HepG2 (cell line): ENCODE data around the gene E2F3. TPM values are rescaled to one million over a fixed set of nuclear protein-coding genes. Genes with fewer than 3 reads are reported as not detected.
A peak's percentile ranks its signal among the peaks of the same experiment; 100 is the strongest.

Source experiments
- AFF4 ChIP-seq: sonication (generic); formaldehyde crosslinking; IDR thresholded peaks from 2 replicates; pipeline ENCODE4 v1.4.0; 2020; ENCODE audit warnings: missing genetic modification reagents
- FOXA3 ChIP-seq: IDR thresholded peaks from 2 replicates; pipeline ENCODE4 v1.6.1; 2016; ENCODE audit warnings: missing genetic modification reagents, missing compliant biosample characterization
- HDAC1 ChIP-seq: sonication (generic); formaldehyde crosslinking; IDR thresholded peaks from 2 replicates; pipeline ENCODE4 v1.5.1; 2020; ENCODE audit warnings: mild to moderate bottlenecking, missing genetic modification reagents
- MEIS2 ChIP-seq: sonication (generic); formaldehyde crosslinking; IDR thresholded peaks from 2 replicates; pipeline ENCODE4 v1.9.0; 2021; ENCODE audit warnings: mild to moderate bottlenecking, missing genetic modification reagents
- NFYC ChIP-seq: IDR thresholded peaks from 2 replicates; pipeline ENCODE4 v1.6.1; 2016; ENCODE audit warnings: missing genetic modification reagents, missing compliant biosample characterization
- SAFB2 ChIP-seq: sonication (generic); formaldehyde crosslinking; IDR thresholded peaks from 2 replicates; pipeline ENCODE4 v1.5.1; 2020; ENCODE audit warnings: missing genetic modification reagents, low read depth, mild to moderate bottlenecking, borderline replicate concordance
- SETDB1 ChIP-seq: sonication (generic); formaldehyde crosslinking; IDR thresholded peaks from 2 replicates; pipeline ENCODE4 v1.5.1; 2020; ENCODE audit warnings: missing genetic modification reagents, mild to moderate bottlenecking, borderline replicate concordance
- SP2 ChIP-seq: sonication (generic); formaldehyde crosslinking; IDR thresholded peaks from 2 replicates; pipeline ENCODE4 v1.5.1; 2020; ENCODE audit warnings: mild to moderate bottlenecking, missing genetic modification reagents
- ZBTB20 ChIP-seq: sonication (generic); formaldehyde crosslinking; IDR thresholded peaks from 2 replicates; pipeline ENCODE4 v1.8.1; 2023; ENCODE audit warnings: missing genetic modification reagents, low read depth, mild to moderate bottlenecking, borderline replicate concordance
- ZIK1 ChIP-seq: sonication (generic); formaldehyde crosslinking; IDR thresholded peaks from 2 replicates; pipeline ENCODE4 v1.5.0; 2020; ENCODE audit warnings: mild to moderate bottlenecking, low read depth, missing genetic modification reagents, borderline replicate concordance
- ZNF18 ChIP-seq: sonication (generic); formaldehyde crosslinking; IDR thresholded peaks from 2 replicates; pipeline ENCODE4 v1.8.0; 2022; ENCODE audit warnings: mild to moderate bottlenecking, missing genetic modification reagents; ENCODE audit not compliant: insufficient replicate concordance
- ZNF292 ChIP-seq: sonication (generic); formaldehyde crosslinking; IDR thresholded peaks from 2 replicates; pipeline ENCODE4 v1.8.1; 2022; ENCODE audit warnings: mild to moderate bottlenecking, low read depth, missing genetic modification reagents, borderline replicate concordance
- ZNF33B ChIP-seq: sonication (generic); formaldehyde crosslinking; IDR thresholded peaks from 2 replicates; pipeline ENCODE4 v1.5.1; 2020; ENCODE audit warnings: mild to moderate bottlenecking, missing genetic modification reagents
- ZNF432 ChIP-seq: sonication (generic); formaldehyde crosslinking; IDR thresholded peaks from 2 replicates; pipeline ENCODE4 v1.5.0; 2020; ENCODE audit warnings: missing genetic modification reagents, mild to moderate bottlenecking, borderline replicate concordance
- ZNF678 ChIP-seq: sonication (generic); formaldehyde crosslinking; IDR thresholded peaks from 2 replicates; pipeline ENCODE4 v1.4.0; 2020; ENCODE audit warnings: mild to moderate bottlenecking, missing genetic modification reagents
- ZNF710 ChIP-seq: sonication (generic); formaldehyde crosslinking; IDR thresholded peaks from 2 replicates; pipeline ENCODE4 v1.5.0; 2020; ENCODE audit warnings: mild to moderate bottlenecking, missing genetic modification reagents, borderline replicate concordance
- polyA plus RNA-seq, 8 experiments: library from polyadenylated mRNA; depleted of rRNA in 3 of 8; stranded (reverse) in 7 of 8; unstranded in 1 of 8; fragments of >200 nt; fragmentation: Illumina TruSeq in 4 of 8; extraction: Trizol in 4 of 8; gene quantifications; 2 replicates each; pipeline versions ENCODE4 v1.2.1 to v1.2.3, GENCODE V29; 2011 to 2016; ENCODE audit warnings: low read depth in 4 of 8, missing spikeins in 1 of 8, mixed read lengths in 1 of 8; ENCODE audit not compliant: insufficient read depth in 1 of 8
- total RNA-seq, 5 experiments: library from RNA; depleted of rRNA; stranded (reverse); fragments of >200 nt; fragmentation: Illumina TruSeq; extraction: Trizol; gene quantifications; 2 replicates each; pipeline ENCODE4 v1.2.3, GENCODE V29; 2016; ENCODE audit warnings: low read depth in 1 of 5
- TF ChIP-seq, protein P1 (sequence below): sonication (generic); formaldehyde crosslinking; IDR thresholded peaks from 2 replicates; pipeline ENCODE4 v1.5.0; 2020; ENCODE audit warnings: missing genetic modification reagents
- TF ChIP-seq, protein P2 (sequence below): IDR thresholded peaks from 2 replicates; pipeline ENCODE4 v1.6.1; 2016; ENCODE audit warnings: low read depth, control low read depth

Gene E2F3
- total and polyA plus RNA-seq, 2 of the 13 experiments (the other 11 are each of a cell fraction or from before 2014, with no cell fraction given): 8.5 to 12.7 TPM

DNA sequence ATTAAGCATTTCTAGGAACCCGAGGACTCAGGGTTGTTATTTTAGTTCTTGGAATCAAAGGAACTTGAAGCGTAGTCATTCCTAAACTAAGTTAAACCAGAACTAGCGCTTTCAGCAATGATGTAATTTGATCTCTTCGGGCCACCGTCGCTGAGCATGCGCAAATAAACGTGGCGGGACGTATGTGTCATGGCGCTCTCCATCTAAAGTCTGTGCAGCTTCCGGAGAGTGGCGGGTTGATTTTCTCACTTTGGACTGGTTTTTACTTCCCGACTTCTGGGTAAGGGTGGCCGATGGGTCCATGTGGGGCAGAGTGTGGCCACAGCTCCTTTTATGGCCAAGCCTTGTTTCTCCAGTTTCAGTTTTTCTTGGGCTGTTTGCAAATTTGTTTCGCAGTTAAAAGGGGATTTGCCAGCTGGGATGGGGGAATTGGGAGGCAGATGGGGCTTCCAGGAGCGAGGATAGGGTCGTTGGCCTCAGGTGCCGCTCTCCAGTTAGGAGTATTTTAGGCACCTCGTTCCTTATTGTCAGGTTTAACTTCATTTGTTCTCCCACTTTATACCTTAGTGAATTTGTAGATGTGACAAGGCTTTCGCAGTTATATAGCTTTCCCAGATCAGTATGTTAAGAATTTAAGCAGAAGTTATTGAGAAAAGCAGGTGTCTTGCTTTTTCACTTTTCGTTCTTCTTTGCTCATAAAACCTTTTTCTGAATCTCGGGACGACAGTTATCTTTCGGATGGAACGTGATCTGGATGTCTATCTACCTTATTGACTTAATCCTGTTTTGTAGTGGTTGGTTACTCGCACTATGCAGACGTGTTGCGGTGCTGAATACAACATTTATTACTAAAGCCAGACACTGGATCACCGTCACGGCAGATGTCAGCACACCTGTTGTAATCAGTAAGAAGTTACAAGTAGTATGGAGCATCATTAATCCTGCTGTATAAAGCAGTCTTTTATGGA is 132.9 kb downstream of the E2F3 start, which contains the start of gene CDKAL1 (continued):
- TF ChIP-seq FOXA3 (CRISPR knock-in tag): peak; percentile 76
- TF ChIP-seq SETDB1 (CRISPR knock-in tag): no peak
- no peak; the same call in 1 of the 2 replicates for TF ChIP-seq ZBTB20 (CRISPR knock-in tag)
- TF ChIP-seq, protein P1, sequence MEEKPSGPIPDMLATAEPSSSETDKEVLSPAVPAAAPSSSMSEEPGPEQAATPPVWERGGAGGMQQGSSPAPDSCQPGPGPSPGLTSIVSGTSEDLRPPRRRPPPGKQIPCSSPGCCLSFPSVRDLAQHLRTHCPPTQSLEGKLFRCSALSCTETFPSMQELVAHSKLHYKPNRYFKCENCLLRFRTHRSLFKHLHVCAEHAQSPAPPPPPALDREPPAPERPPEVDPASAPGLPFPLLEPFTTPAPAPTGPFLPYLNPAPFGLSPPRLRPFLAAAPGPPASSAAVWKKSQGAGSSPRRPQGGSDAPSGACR (CRISPR knock-in tag): no peak
- no peak for TF ChIP-seq ZNF432 (CRISPR knock-in tag)
- TF ChIP-seq ZNF292: no peak
- TF ChIP-seq ZNF18 (CRISPR knock-in tag): no peak
- TF ChIP-seq AFF4 (CRISPR knock-in tag): no peak
- peak; percentile 17; the same call in 1 of the 2 replicates for TF ChIP-seq ZNF710 (CRISPR knock-in tag)
- peak; percentile 87 for TF ChIP-seq HDAC1 (CRISPR knock-in tag)
- peak; percentile 56; the same call in 1 of the 2 replicates for TF ChIP-seq MEIS2 (CRISPR knock-in tag)
- TF ChIP-seq ZIK1 (CRISPR knock-in tag): no peak
- no peak for TF ChIP-seq SP2 (CRISPR knock-in tag)
- no peak; the same call in 1 of the 2 replicates for TF ChIP-seq ZNF33B (CRISPR knock-in tag)
- no peak for TF ChIP-seq ZNF678 (CRISPR knock-in tag)
- TF ChIP-seq, protein P2, sequence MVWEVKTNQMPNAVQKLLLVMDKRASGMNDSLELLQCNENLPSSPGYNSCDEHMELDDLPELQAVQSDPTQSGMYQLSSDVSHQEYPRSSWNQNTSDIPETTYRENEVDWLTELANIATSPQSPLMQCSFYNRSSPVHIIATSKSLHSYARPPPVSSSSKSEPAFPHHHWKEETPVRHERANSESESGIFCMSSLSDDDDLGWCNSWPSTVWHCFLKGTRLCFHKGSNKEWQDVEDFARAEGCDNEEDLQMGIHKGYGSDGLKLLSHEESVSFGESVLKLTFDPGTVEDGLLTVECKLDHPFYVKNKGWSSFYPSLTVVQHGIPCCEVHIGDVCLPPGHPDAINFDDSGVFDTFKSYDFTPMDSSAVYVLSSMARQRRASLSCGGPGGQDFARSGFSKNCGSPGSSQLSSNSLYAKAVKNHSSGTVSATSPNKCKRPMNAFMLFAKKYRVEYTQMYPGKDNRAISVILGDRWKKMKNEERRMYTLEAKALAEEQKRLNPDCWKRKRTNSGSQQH (CRISPR knock-in tag): peak; percentile 66; the same call in 1 of the 2 replicates
- TF ChIP-seq SAFB2 (CRISPR knock-in tag): no peak; the same call in 1 of the 2 replicates
- no peak for TF ChIP-seq NFYC (CRISPR knock-in tag)
